Hepatocyte (in vitro differentiated cells): ENCODE measurements around the gene RAPGEF5. TPM values are rescaled to one million over a fixed set of nuclear protein-coding genes. Genes with fewer than 3 reads are reported as not detected.

Source experiments
- DNase-seq: peaks from one replicate; pipeline ENCODE4 v3.0.0-alpha.2; 2016; ENCODE audit warnings: low spot score
- H2AFZ ChIP-seq: fragments of 200-600 bp; sonication (generic); 2 replicates; pipeline ENCODE4 v1.6.0; 2016; ENCODE audit warnings: antibody characterized with exemption, mild to moderate bottlenecking
- H3K27ac ChIP-seq: fragments of 200-600 bp; sonication (generic); 2 replicates; pipeline ENCODE4 v1.5.1; 2016; ENCODE audit warnings: mild to moderate bottlenecking
- H3K27me3 ChIP-seq: fragments of 200-600 bp; sonication (generic); 2 replicates; pipeline ENCODE4 v1.6.1; 2016
- H3K36me3 ChIP-seq: fragments of 200-600 bp; sonication (generic); replicated peaks from 2 replicates; pipeline ENCODE4 v1.5.1; 2016; ENCODE audit warnings: low read depth; ENCODE audit not compliant: insufficient read depth
- H3K4me1 ChIP-seq: fragments of 200-600 bp; sonication (generic); 2 replicates; pipeline ENCODE4 v1.5.1; 2016; ENCODE audit warnings: mild to moderate bottlenecking, moderate library complexity; ENCODE audit not compliant: insufficient read depth
- H3K4me2 ChIP-seq: fragments of 200-600 bp; sonication (generic); 2 replicates; pipeline ENCODE4 v1.6.0; 2016
- H3K4me3 ChIP-seq: fragments of 200-600 bp; sonication (generic); 2 replicates; pipeline ENCODE4 v1.5.1; 2016; ENCODE audit warnings: mild to moderate bottlenecking
- H3K79me2 ChIP-seq: fragments of 200-600 bp; sonication (generic); 2 replicates; pipeline ENCODE4 v1.6.0; 2017; ENCODE audit warnings: mild to moderate bottlenecking
- H3K9me2 ChIP-seq: fragments of 200-600 bp; sonication (generic); replicated peaks from 2 replicates; pipeline ENCODE4 v1.6.0; 2017; ENCODE audit warnings: mild to moderate bottlenecking; ENCODE audit not compliant: insufficient read depth
- H3K9me3 ChIP-seq: fragments of 200-600 bp; sonication (generic); 2 replicates; pipeline ENCODE4 v1.5.1; 2016; ENCODE audit warnings: low read depth, mild to moderate bottlenecking
- H4K20me1 ChIP-seq: fragments of 200-600 bp; sonication (generic); 2 replicates; pipeline ENCODE4 v1.6.0; 2016; ENCODE audit warnings: mild to moderate bottlenecking; ENCODE audit not compliant: insufficient read depth, poor library complexity, severe bottlenecking
- EZH2 ChIP-seq: fragments of 200-600 bp; sonication (generic); IDR thresholded peaks from 2 replicates; pipeline ENCODE4 v1.6.1; 2016; ENCODE audit warnings: antibody characterized with exemption, mild to moderate bottlenecking, borderline replicate concordance
- EZH2phosphoT487 ChIP-seq: fragments of 200-600 bp; sonication (generic); IDR thresholded peaks from one replicate; pipeline ENCODE4 v1.6.1; 2018; ENCODE audit warnings: antibody characterized with exemption, mild to moderate bottlenecking, low read depth, moderate library complexity; ENCODE audit not compliant: unreplicated experiment, severe bottlenecking
- WGBS: methylation state at CpG from one replicate; pipeline ENCODE4 v1.1.6; 2016; ENCODE audit warnings: low lambda C conversion rate; ENCODE audit errors: missing lambda C conversion rate; 5-methylcytosine and 5-hydroxymethylcytosine counted together
- polyA plus RNA-seq: library from polyadenylated mRNA; unstranded; fragments of >200 nt; fragmentation: Nextera tagmentation; extraction: Ambion mirVana; gene quantifications from 2 replicates; pipeline ENCODE4 v1.2.1, GENCODE V29; 2016
- total RNA-seq: library from RNA; depleted of rRNA; stranded (reverse); fragments of >200 nt; gene quantifications from 2 replicates; pipeline ENCODE4 v1.2.3, GENCODE V29; 2014
- TF ChIP-seq, protein P1 (sequence below): fragments of 200-600 bp; sonication (generic); IDR thresholded peaks from 2 replicates; pipeline ENCODE4 v1.5.1; 2016; ENCODE audit warnings: antibody characterized with exemption, mild to moderate bottlenecking; ENCODE audit not compliant: poor library complexity

The RAPGEF5 gene
- total and polyA plus RNA-seq, 2 experiments from 2014 or later, result 5.2 to 14.5 TPM

DNA sequence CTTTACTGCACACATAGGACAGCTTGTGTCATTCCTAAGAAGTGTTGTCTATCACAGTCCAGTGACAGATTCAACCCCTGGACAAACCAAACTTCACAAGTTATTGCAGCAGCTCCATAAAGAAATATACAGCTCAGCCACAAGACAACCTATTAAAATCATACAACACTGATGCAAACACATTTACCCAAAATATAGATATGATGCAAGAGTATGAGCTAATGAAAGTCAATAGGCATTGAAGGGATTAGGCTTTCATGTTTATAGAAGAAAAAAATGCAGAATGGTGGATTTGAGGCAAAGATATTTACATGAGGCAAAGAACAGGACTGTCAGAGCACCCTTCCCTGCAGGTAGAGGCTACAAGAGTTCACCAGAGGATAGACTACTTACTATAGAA, 14.9 kb upstream of the RAPGEF5 start:
- H3K4me1 ChIP-seq, result no peaks in the 10 kb centered on the region
- H3K27me3 ChIP-seq, result no peaks in the 10 kb centered on the region
- no peaks in the 10 kb centered on the region for H4K20me1 ChIP-seq
- no peak overlapping the region for H3K27ac ChIP-seq
- no peaks in the 10 kb centered on the region for H3K9me3 ChIP-seq
- no peaks in the 10 kb centered on the region for H3K79me2 ChIP-seq
- no peak for DNase-seq
- no peak overlapping the region for H3K4me2 ChIP-seq
- TF ChIP-seq EZH2phosphoT487 (no peak), EZH2 (no peak)
- TF ChIP-seq, protein P1, sequence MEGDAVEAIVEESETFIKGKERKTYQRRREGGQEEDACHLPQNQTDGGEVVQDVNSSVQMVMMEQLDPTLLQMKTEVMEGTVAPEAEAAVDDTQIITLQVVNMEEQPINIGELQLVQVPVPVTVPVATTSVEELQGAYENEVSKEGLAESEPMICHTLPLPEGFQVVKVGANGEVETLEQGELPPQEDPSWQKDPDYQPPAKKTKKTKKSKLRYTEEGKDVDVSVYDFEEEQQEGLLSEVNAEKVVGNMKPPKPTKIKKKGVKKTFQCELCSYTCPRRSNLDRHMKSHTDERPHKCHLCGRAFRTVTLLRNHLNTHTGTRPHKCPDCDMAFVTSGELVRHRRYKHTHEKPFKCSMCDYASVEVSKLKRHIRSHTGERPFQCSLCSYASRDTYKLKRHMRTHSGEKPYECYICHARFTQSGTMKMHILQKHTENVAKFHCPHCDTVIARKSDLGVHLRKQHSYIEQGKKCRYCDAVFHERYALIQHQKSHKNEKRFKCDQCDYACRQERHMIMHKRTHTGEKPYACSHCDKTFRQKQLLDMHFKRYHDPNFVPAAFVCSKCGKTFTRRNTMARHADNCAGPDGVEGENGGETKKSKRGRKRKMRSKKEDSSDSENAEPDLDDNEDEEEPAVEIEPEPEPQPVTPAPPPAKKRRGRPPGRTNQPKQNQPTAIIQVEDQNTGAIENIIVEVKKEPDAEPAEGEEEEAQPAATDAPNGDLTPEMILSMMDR, result no peak
- H3K36me3 ChIP-seq, result no peaks in the 10 kb centered on the region
- no peak overlapping the region for H3K4me3 ChIP-seq
- no peaks in the 10 kb centered on the region for H3K9me2 ChIP-seq
- H2AFZ ChIP-seq, result no peak overlapping the region

- Histone ChIP-seq H3K4me2 (no peak overlapping the region), H3K27ac (no peak overlapping the region), H3K79me2 (no peaks in the 10 kb centered on the region), H3K4me3 (no peak overlapping the region), H3K4me1 (no peaks in the 10 kb centered on the region), H3K27me3 (no peaks in the 10 kb centered on the region), H3K9me2 (no peaks in the 10 kb centered on the region), H3K9me3 (no peaks in the 10 kb centered on the region), H2AFZ (no peak overlapping the region), H4K20me1 (no peaks in the 10 kb centered on the region), H3K36me3 (no peaks in the 10 kb centered on the region)
- 86% methylated on average over 2 of the region's 2 CpGs for WGBS
- no peak for TF ChIP-seq EZH2
- no peak for TF ChIP-seq EZH2phosphoT487
- TF ChIP-seq, protein P1, result no peak
- no peak for DNase-seq
These were observed 7.9 kb upstream of the RAPGEF5 start for GRCh38 chr7:22364900-22365299.

DNA sequence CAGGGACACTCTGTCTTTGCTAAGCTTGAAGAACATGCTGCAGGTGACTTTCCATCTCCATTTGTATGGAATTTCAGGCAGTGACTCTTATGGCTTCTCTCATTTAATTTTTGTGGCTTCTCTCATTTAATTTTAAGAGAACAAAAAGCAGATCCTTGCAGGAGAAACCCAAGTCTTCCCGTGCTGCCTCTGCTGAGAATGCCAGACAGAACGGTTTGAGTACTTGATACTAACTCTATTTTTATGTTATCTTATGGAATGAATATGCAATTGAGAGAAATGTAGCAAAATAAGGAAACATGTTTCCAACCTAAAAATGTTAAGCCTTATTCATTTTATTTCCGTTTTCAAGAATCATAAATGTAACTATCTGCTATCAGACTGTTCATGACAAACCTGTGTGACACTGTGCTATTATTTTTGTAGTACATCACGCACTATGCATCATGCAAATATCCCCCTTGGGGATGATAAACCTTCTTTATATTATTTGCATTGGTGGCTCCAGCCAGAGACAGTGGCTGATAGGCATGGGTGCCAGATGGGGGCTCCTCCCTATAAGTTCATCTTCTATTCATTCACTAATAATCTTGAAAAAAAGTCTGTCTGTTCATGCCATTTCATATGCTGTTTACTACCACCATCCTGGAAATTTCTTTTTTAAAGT, 6.9 kb upstream of the RAPGEF5 start:
- no peak overlapping the region for H2AFZ ChIP-seq
- no peaks in the 10 kb centered on the region for H4K20me1 ChIP-seq
- no peak for TF ChIP-seq EZH2
- TF ChIP-seq EZH2phosphoT487, result no peak
- TF ChIP-seq, protein P1, result no peak
- H3K4me3 ChIP-seq, result no peak overlapping the region
- DNase-seq, result no peak
- H3K9me3 ChIP-seq, result no peaks in the 10 kb centered on the region
- 87% methylated on average over 4 of the region's 4 CpGs for WGBS
- no peaks in the 10 kb centered on the region for H3K9me2 ChIP-seq
- H3K4me2 ChIP-seq, result no peak overlapping the region
- H3K27ac ChIP-seq, result no peak overlapping the region
- H3K36me3 ChIP-seq, result no peaks in the 10 kb centered on the region
- no peaks in the 10 kb centered on the region for H3K79me2 ChIP-seq
- H3K27me3 ChIP-seq, result no peaks in the 10 kb centered on the region
- no peaks in the 10 kb centered on the region for H3K4me1 ChIP-seq

GRCh38 chr7:22361795-22362194, 4.8 kb upstream of the RAPGEF5 start:
- Histone ChIP-seq H3K27ac (no peak overlapping the region), H3K79me2 (no peaks in the 10 kb centered on the region), H3K4me1 (peaks cover 11% of the 10 kb centered on the region), H3K4me3 (no peak overlapping the region), H3K4me2 (no peak overlapping the region), H3K9me2 (no peaks in the 10 kb centered on the region), H3K27me3 (no peaks in the 10 kb centered on the region), H2AFZ (no peak overlapping the region), H3K9me3 (no peaks in the 10 kb centered on the region), H4K20me1 (no peaks in the 10 kb centered on the region), H3K36me3 (no peaks in the 10 kb centered on the region)
- WGBS, result 72% methylated on average over 2 of the region's 2 CpGs
- no peak for DNase-seq
- TF ChIP-seq EZH2, result no peak
- no peak for TF ChIP-seq EZH2phosphoT487
- TF ChIP-seq, protein P1, result no peak
